H1 (cell line): Measurements from ENCODE around the gene MUC4. TPM values are rescaled to one million over a fixed set of nuclear protein-coding genes. Genes with fewer than 3 reads are reported as not detected.
A peak's percentile ranks its signal among the peaks of the same experiment; 100 is the strongest.
"Not testable (repeated sequence)": the region's sequence is repeated elsewhere in the genome, so short reads cannot be mapped to it uniquely, and the experiment has no call there.

Experiments
- CTCF ChIA-PET: fragments of 300-600 bp; sonication (Branson Sonifier 250); formaldehyde crosslinking; loops from one replicate; lab custom pipeline; 2021; ENCODE audit not compliant: partially characterized antibody; lab: Charles Lee
- POLR2A ChIA-PET: fragments of 300-600 bp; sonication (Branson Sonifier 250); formaldehyde crosslinking; loops from one replicate; lab custom pipeline; 2021; ENCODE audit warnings: inconsistent platforms; ENCODE audit not compliant: partially characterized antibody; lab: Charles Lee
- DNase-seq, 2 experiments: peaks; one replicate each; pipeline versions ENCODE4 v3.0.0 to v3.0.0-alpha.2; 2010 to 2022; ENCODE audit warnings: low spot score in 2 of 2, low read depth in 1 of 2, mixed read lengths in 1 of 2
- FAIRE-seq: peaks from 2 replicates; lab custom pipeline; 2011; peaks lifted over from hg19 to GRCh38; lab: Jason Lieb, UNC
- H2AFZ ChIP-seq: 2 replicates; pipeline ENCODE4 v1.8.1; 2012; ENCODE audit warnings: low read length, inconsistent platforms
- H2AK5ac ChIP-seq: 2 replicates; pipeline ENCODE4 v1.6.1; 2013; ENCODE audit warnings: low read depth, low read length
- H2BK120ac ChIP-seq: replicated peaks from 2 replicates; pipeline ENCODE3; 2013; ENCODE audit warnings: low read depth, low read length, inconsistent platforms
- H2BK12ac ChIP-seq: 2 replicates; pipeline ENCODE4 v1.6.1; 2013; ENCODE audit warnings: low read depth, low read length
- H2BK15ac ChIP-seq: 2 replicates; pipeline ENCODE4 v1.6.1; 2013; ENCODE audit warnings: low read length
- H2BK20ac ChIP-seq: 2 replicates; pipeline ENCODE4 v1.6.1; 2013; ENCODE audit warnings: low read length
- H2BK5ac ChIP-seq: 2 replicates; pipeline ENCODE4 v1.6.1; 2013; ENCODE audit warnings: low read depth, low read length
- H3K14ac ChIP-seq: 2 replicates; pipeline ENCODE4 v1.6.1; 2013; ENCODE audit warnings: inconsistent platforms; ENCODE audit not compliant: insufficient read length
- H3K18ac ChIP-seq: 2 replicates; pipeline ENCODE4 v1.6.1; 2013; ENCODE audit warnings: low read length; ENCODE audit errors: extremely low read depth
- H3K23ac ChIP-seq: 2 replicates; pipeline ENCODE4 v1.6.1; 2013; ENCODE audit warnings: inconsistent platforms; ENCODE audit not compliant: insufficient read length
- H3K23me2 ChIP-seq: 2 replicates; pipeline ENCODE4 v1.6.1; 2013; ENCODE audit warnings: low read depth, low read length
- H3K27ac ChIP-seq: 2 replicates; pipeline ENCODE4 v1.6.1; 2011; ENCODE audit warnings: low read depth, low read length, inconsistent platforms
- H3K27me3 ChIP-seq, 4 experiments: replicated peaks in 1 of 4; 1 replicate in 1 of 4; 2 replicates in 3 of 4; pipeline versions ENCODE4 v1.6.1 to v1.8.1; 2011 to 2013; ENCODE audit warnings: low read length in 3 of 4, mild to moderate bottlenecking in 3 of 4, inconsistent platforms in 2 of 4, mixed read lengths in 2 of 4, moderate library complexity in 1 of 4; ENCODE audit not compliant: control insufficient read depth in 3 of 4, insufficient read depth in 3 of 4; ENCODE audit errors: extremely low read depth in 1 of 4
- H3K36me3 ChIP-seq, 4 experiments: 2 replicates each; pipeline versions ENCODE4 v1.6.1 to v1.8.1; 2011 to 2013; ENCODE audit warnings: mild to moderate bottlenecking in 4 of 4, low read length in 3 of 4, moderate library complexity in 2 of 4, control low read depth in 1 of 4, inconsistent platforms in 1 of 4; ENCODE audit not compliant: insufficient read depth in 4 of 4, control insufficient read depth in 2 of 4
- H3K4ac ChIP-seq: replicated peaks from 2 replicates; pipeline ENCODE3; 2013; ENCODE audit warnings: low read length, low read depth, mixed read lengths, inconsistent platforms; ENCODE audit not compliant: insufficient read length
- H3K4me1 ChIP-seq, 4 experiments: replicated peaks in 1 of 4; 1 replicate in 1 of 4; 2 replicates in 3 of 4; pipeline versions ENCODE4 v1.6.1 to v1.8.1; 2011 to 2013; ENCODE audit warnings: low read length in 3 of 4, inconsistent platforms in 2 of 4, mixed read lengths in 1 of 4; ENCODE audit not compliant: insufficient read depth in 4 of 4, control insufficient read depth in 3 of 4
- H3K4me2 ChIP-seq, 2 experiments: 2 replicates each; pipeline versions ENCODE4 v1.6.1 to v1.8.1; 2011 to 2013; ENCODE audit warnings: low read depth in 2 of 2, low read length in 2 of 2, control low read depth in 1 of 2, inconsistent platforms in 1 of 2, mild to moderate bottlenecking in 1 of 2; ENCODE audit not compliant: insufficient read depth in 1 of 2
- H3K4me3 ChIP-seq, 4 experiments: fragments of 200-600, 300-600 bp in 1 of 4; sonication (generic), shearing (Covaris generic), sonication (Bioruptor Twin) in 1 of 4; 2 replicates each; pipeline versions ENCODE4 v1.5.1 to v1.8.1; 2011 to 2016; ENCODE audit warnings: low read length in 4 of 4, low read depth in 3 of 4, control low read depth in 2 of 4, inconsistent platforms in 2 of 4, mild to moderate bottlenecking in 2 of 4, mixed read lengths in 1 of 4, moderate library complexity in 1 of 4; ENCODE audit not compliant: insufficient read depth in 2 of 4; ENCODE audit errors: extremely low read depth in 1 of 4
- H3K56ac ChIP-seq: replicated peaks from 2 replicates; pipeline ENCODE3; 2013; ENCODE audit warnings: low read depth, mild to moderate bottlenecking, mixed read lengths, low read length, inconsistent platforms; ENCODE audit not compliant: insufficient read length
- H3K79me1 ChIP-seq: 2 replicates; pipeline ENCODE4 v1.6.1; 2013; ENCODE audit warnings: low read depth, low read length, control low read depth
- H3K79me2 ChIP-seq, 2 experiments: 2 replicates each; pipeline versions ENCODE4 v1.6.1 to v1.8.1; 2012 to 2013; ENCODE audit warnings: low read length in 2 of 2, mild to moderate bottlenecking in 2 of 2, inconsistent platforms in 1 of 2; ENCODE audit not compliant: insufficient read depth in 2 of 2, control insufficient read depth in 1 of 2
- H3K9ac ChIP-seq, 4 experiments: replicated peaks in 1 of 4; 1 replicate in 1 of 4; 2 replicates in 3 of 4; pipeline versions ENCODE4 v1.6.1 to v1.8.1; 2011 to 2013; ENCODE audit warnings: low read depth in 3 of 4, low read length in 3 of 4, control low read depth in 2 of 4, mild to moderate bottlenecking in 2 of 4, moderate library complexity in 2 of 4, inconsistent platforms in 1 of 4; ENCODE audit errors: extremely low read depth in 1 of 4
- H3K9me3 ChIP-seq, 2 experiments: 2 replicates each; pipeline versions ENCODE4 v1.6.1 to v1.8.1; 2012 to 2013; ENCODE audit warnings: mild to moderate bottlenecking in 2 of 2, moderate library complexity in 2 of 2, control low read depth in 1 of 2, inconsistent platforms in 1 of 2, low read depth in 1 of 2, low read length in 1 of 2, mixed read lengths in 1 of 2; ENCODE audit not compliant: insufficient read depth in 2 of 2
- H4K20me1 ChIP-seq, 2 experiments: replicated peaks in 1 of 2; 2 replicates each; pipeline versions ENCODE3 to v1.8.1; 2011 to 2013; ENCODE audit warnings: inconsistent platforms in 2 of 2, low read length in 2 of 2, mild to moderate bottlenecking in 1 of 2; ENCODE audit not compliant: insufficient read depth in 2 of 2, control insufficient read depth in 1 of 2
- H4K5ac ChIP-seq: 2 replicates; pipeline ENCODE4 v1.6.1; 2013; ENCODE audit warnings: low read length, low read depth, mixed read lengths, inconsistent platforms; ENCODE audit not compliant: insufficient read length
- H4K8ac ChIP-seq: 2 replicates; pipeline ENCODE4 v1.8.0; 2013; ENCODE audit warnings: mild to moderate bottlenecking, moderate library complexity, low read length, inconsistent platforms; ENCODE audit not compliant: insufficient read depth; ENCODE audit errors: extremely low read depth
- H4K91ac ChIP-seq: replicated peaks from 2 replicates; pipeline ENCODE3; 2013; ENCODE audit warnings: low read length, mixed read lengths, inconsistent platforms; ENCODE audit not compliant: insufficient read length
- KDM1A ChIP-seq: fragments of 200-600, 300-600 bp; sonication (generic); IDR thresholded peaks from 2 replicates; pipeline ENCODE4 v1.7.1; 2016; ENCODE audit warnings: mild to moderate bottlenecking, low read length, borderline replicate concordance
- POLR2AphosphoS5 ChIP-seq: IDR thresholded peaks from 2 replicates; pipeline ENCODE4 v1.6.1; 2011; ENCODE audit warnings: low read depth, low read length
- RBBP5 ChIP-seq: IDR thresholded peaks from 2 replicates; pipeline ENCODE4 v1.7.1; 2012; ENCODE audit warnings: low read depth, mild to moderate bottlenecking, inconsistent platforms, low read length, moderate library complexity, borderline replicate concordance
- TEAD4 ChIP-seq: IDR thresholded peaks from 2 replicates; pipeline ENCODE4 v1.6.1; 2012; ENCODE audit warnings: low read depth, low read length, inconsistent platforms, mixed read lengths
- WGBS, 2 experiments: shearing (Covaris generic) in 1 of 2; methylation state at CpG; one replicate each; pipeline versions ENCODE4 v1.1.6 to v1.1.7; 2013 to 2015; ENCODE audit warnings: low lambda C conversion rate in 2 of 2, mixed read lengths in 2 of 2, inconsistent platforms in 1 of 2, low coverage in 1 of 2, missing lambda C conversion rate in 1 of 2; ENCODE audit not compliant: insufficient replicate concordance in 2 of 2, insufficient coverage in 1 of 2, insufficient read length in 1 of 2; ENCODE audit errors: extremely low coverage in 1 of 2, missing lambda C conversion rate in 1 of 2; 5-methylcytosine and 5-hydroxymethylcytosine counted together
- polyA plus RNA-seq, 7 experiments: library from polyadenylated mRNA; depleted of rRNA in 3 of 7; stranded (reverse) in 5 of 7; unstranded in 2 of 7; fragments of >200 nt in 5 of 7; fragments of 200-250 nt in 2 of 7; gene quantifications; 1 replicate in 5 of 7; 2 replicates in 1 of 7; 4 replicates in 1 of 7; pipeline versions ENCODE4 v1.2.1 to v1.2.3, GENCODE V29; 2011 to 2013; ENCODE audit warnings: missing spikeins in 2 of 7, mixed read lengths in 2 of 7
- total RNA-seq: library from RNA; stranded (reverse); fragmentation: NEBNext Ultra II Directional; extraction: Animal tissue kit (Norgen Biotek cat#: 25700); gene quantifications from 2 replicates; pipeline ENCODE4 v1.2.1, GENCODE V29; 2021

MUC4 gene
- total and polyA plus RNA-seq, 2 of the 8 experiments (the other 6 are each of a cell fraction or from before 2014, with no cell fraction given): 0.89 to 2.0 TPM

DNA sequence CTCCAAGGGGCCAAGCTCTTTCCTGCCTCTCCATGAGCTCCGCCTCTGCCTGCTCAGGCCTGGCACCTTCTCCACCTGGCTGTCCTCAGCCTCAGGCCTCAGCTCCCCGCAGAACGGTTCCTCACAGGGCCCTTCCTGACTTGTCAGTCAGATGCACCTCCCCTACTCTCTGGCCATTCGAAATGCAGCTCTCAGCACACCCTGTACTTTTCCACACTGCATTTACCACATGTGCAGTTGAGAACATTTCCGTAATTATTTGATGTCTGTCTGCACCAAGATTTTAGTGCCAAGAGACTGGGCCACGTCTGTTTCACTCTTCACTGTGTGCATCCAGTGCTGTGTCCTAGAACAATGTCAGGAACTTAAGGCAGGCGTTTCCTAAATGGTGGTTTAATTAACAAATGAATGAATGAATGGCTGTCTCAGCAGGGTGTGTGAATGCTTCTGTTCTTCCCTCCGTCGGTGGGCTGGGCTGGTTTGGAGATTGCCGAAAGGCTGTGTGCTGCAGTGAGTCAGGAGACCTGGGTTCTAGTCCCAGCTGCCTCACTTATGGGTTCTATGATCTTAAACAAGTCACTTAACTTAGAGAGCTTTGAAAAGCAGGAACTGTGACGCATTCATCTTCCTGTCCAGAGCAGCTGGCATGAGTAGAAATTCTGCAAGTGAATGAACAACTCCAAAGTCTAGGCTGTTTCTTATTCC is 5.4 kb downstream of the MUC4 start (continued):
- TF ChIP-seq RBBP5 (peak; percentile 89), KDM1A (no peak), TEAD4 (peak; percentile 84), POLR2AphosphoS5 (peak; percentile 77; the same call in 1 of the 2 replicates)

DNA sequence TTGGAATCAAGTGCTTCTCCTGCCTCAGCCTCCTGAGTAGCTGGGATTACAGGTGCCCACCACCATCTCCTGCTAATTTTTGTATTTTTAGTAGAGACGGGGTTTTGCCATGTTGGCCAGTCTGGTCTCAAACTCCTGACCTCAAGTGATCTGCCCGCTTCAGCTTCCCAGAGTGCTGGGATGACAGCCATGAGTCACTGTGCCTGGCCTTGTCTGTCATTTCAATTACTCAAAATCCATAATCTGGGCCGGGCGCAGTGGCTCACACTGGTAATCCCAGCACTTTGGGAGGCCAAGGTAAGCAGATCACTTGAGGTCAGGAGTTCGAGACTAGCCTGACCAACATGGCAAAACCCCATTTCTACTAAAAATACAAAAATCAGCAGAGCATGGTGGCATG is 6.1 kb downstream of the MUC4 start:
- not testable (repeated sequence) for H3K27me3 ChIP-seq, H3K23ac ChIP-seq, DNase-seq, H4K20me1 ChIP-seq, FAIRE-seq, H2AFZ ChIP-seq, H3K27ac ChIP-seq, H3K79me1 ChIP-seq, H3K9ac ChIP-seq, H3K36me3 ChIP-seq, H3K14ac ChIP-seq, H3K79me2 ChIP-seq, H3K23me2 ChIP-seq, H3K4ac ChIP-seq, H3K9me3 ChIP-seq, H3K4me3 ChIP-seq
- Histone ChIP-seq H3K56ac (peak overlapping the region; percentile 42), H4K91ac (peak overlapping the region; percentile 97), H3K4me1 (peaks cover 11 to 47% (median 29%) of the 10 kb centered on the region in 4 experiments), H2BK15ac (peak overlapping the region; percentile 94; the same call in 1 of the 2 replicates), H2BK120ac (peak overlapping the region; percentile 96), H2BK5ac (peak overlapping the region; percentile 95), H4K5ac (peak overlapping the region; percentile 64), H2BK12ac (peak overlapping the region; percentile 100), H2BK20ac (peak overlapping the region; percentile 100), H4K8ac (peak overlapping the region; percentile 69; the same call in 1 of the 2 replicates), H3K18ac (peak overlapping the region; percentile 100), H3K4me2 (peak overlapping the region in 1 of 2 experiments; percentile 78; a peak in 2 of 4 replicates), H2AK5ac (peak overlapping the region; percentile 95)
- CTCF ChIA-PET: interaction anchor here (0.9 to 13.5 kb wide), 5 partner anchors 9 to 47 kb away, joined by 3 to 116 read pairs (median 3); no protein-coding TSS in a partner anchor
- 83% methylated on average over 5 of the region's 5 CpGs; no CpG with 5 or more reads in 1 of the 2 experiments for WGBS, 2 experiments
- POLR2A ChIA-PET: interaction anchor here (0.9 to 2.4 kb wide), 9 partner anchors 9 to 86 kb away, joined by 3 to 10 read pairs (median 5); no protein-coding TSS in a partner anchor
